CD1c-positive myeloid dendritic cell (primary cell): ENCODE data around the gene ANKRD65.
A peak's percentile ranks its signal among the peaks of the same experiment; 100 is the strongest.
"Not testable (repeated sequence)": the region's sequence is repeated elsewhere in the genome, so short reads cannot be mapped to it uniquely, and the experiment has no call there.

ENCODE experiments used
- DNase-seq: peaks from one replicate; pipeline ENCODE4 v3.0.0-alpha.2; 2016; ENCODE audit errors: extremely low spot score

The ANKRD65 gene

DNA sequence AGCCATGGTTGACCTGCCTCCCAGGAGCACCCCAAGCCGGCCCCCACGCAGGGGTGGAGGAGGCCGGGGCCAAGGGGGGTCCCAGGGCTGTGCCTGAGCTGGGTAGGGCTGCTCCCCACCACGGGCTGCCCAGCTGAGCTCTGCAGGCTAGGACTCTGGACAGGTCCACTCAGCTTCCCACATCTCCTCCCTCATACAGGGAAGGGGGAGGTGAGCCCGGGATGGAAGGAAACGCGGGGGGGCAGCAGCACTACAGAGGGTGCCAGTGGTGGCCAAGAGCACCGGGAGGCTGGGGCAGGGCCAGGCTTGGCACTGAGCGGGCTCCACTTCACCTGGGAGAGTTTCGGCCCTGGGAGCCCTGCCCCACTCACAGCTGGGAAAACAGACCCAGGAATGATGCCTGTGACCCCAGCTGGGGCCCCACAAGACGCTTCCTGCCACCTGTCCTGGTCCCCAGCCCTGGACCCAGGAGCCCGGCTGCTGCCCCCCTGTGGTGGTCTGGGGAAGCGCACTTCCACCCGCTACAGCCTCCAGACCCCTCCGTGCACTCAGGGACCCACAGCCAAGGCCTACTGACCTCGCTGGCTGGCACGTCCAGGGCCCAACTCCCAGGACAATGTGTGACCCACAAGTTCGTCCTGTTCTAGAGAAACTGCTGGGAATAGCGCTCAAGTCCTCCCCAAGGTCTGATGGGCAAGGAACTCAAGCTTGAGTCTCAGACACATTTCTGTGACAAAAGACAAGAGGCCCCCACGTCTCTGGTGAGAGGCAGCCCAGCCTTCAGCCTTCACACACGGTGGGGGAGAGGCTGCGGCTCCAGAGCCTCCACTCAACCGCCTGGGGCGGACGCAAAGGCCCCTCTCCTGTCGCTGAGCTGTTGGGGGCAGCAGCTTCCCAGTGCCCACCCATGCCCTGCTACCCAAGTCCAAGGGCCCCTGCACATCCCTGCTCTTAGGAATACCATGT is 49.0 kb downstream of the ANKRD65 start:
- DNase-seq, result peak; percentile 69

DNA sequence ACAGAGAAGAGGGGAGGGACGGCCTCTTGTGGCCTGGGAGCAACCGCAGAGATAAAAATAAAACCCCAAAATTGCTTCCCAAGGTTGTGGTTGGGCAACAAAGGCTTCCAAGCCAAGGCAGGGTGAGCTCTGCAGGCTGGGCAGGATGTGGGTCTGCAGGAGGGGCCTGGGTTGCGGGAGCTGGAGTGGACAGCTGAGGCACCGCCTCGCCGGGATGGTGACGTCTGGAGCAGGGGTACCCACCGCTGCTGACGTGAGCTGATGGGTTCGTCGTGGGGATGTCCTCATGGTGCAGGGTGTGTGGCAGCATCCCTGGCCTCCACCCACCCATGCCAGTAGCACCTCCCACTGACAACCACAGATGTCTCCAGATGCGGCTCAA is 49.7 kb downstream of the ANKRD65 start:
- no peak for DNase-seq

DNA sequence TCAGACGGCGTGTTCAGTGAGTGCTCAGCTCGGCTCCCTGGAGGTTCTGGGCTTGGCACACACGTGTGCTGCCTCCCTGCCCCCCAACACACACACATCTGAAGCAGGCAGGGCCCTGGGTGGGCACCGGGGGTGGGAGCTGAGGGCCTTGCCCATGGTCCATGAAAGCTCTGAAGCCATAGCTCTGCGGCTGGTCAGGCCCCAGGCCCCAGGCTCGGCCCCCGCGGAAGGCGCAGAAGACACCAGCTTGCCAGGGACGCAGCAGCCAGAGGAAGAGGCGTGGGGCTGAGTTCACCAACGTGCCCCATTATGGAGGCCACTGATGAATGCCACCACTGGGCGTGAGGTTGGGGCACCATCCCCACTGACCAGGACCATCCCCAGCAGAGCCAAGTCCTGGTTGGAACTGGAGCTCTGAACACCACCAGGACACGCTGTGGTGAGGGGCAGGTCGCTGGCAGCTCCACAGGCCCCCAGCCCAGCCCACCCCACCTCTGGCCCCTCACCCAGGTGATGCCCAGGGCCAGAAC is 50.2 kb downstream of the ANKRD65 start:
- DNase-seq, result no peak

DNA sequence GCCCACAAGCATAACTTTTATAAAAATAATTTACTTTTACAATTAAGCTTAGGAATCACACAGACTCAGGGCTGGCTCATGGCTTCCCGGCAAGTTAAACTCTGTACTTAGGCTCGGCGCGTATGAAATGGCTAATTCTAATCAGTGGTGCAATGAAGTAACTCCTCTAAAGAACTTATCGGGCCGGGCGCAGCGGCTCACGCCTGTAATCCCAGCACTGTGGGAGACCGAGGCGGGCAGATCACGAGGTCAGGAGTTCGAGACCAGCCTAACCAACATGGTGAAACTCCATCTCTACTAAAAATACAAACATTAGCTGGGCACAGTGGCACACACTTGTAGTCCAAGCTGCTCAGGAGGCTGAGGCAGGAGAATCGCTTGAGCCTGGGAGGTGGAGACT is 51.0 kb downstream of the ANKRD65 start:
- DNase-seq, result not testable (repeated sequence)
